GM23338 (cell line): ENCODE data around the gene UBP1. TPM values are rescaled to one million over a fixed set of nuclear protein-coding genes. Genes with fewer than 3 reads are reported as not detected.

Experiments used
- ATAC-seq: fragments of 200-7000 bp; cut with Tn5 transposase; 3 replicates; pipeline ENCODE4 v1.9.1; 2020
- DNase-seq: peaks from one replicate; pipeline ENCODE4 v3.0.0-alpha.2; 2015; ENCODE audit warnings: low spot score
- H2AFZ ChIP-seq: fragments of 200-600 bp; sonication (generic); 2 replicates; pipeline ENCODE4 v1.8.0; 2016; ENCODE audit warnings: antibody characterized with exemption, mild to moderate bottlenecking, moderate library complexity
- H3F3A ChIP-seq: fragments of 200-600 bp; sonication (generic); replicated peaks from 2 replicates; pipeline ENCODE4 v1.8.0; 2017; ENCODE audit warnings: antibody characterized with exemption, mixed run types, low read depth
- H3K27ac ChIP-seq: fragments of 200-600 bp; sonication (generic); 2 replicates; pipeline ENCODE4 v1.6.1; 2016; ENCODE audit warnings: low read depth
- H3K27me3 ChIP-seq: fragments of 200-600 bp; sonication (generic); 2 replicates; pipeline ENCODE4 v1.8.0; 2016; ENCODE audit warnings: mild to moderate bottlenecking, mixed run types, moderate library complexity; ENCODE audit not compliant: insufficient read depth
- H3K36me3 ChIP-seq: fragments of 200-600 bp; sonication (generic); 2 replicates; pipeline ENCODE4 v1.8.0; 2016; ENCODE audit warnings: mild to moderate bottlenecking; ENCODE audit not compliant: insufficient read depth
- H3K4me1 ChIP-seq: fragments of 200-600 bp; sonication (generic); 2 replicates; pipeline ENCODE4 v1.8.0; 2016; ENCODE audit warnings: mild to moderate bottlenecking, moderate library complexity; ENCODE audit not compliant: insufficient read depth
- H3K4me2 ChIP-seq: fragments of 200-600 bp; sonication (generic); 2 replicates; pipeline ENCODE4 v1.7.1; 2017; ENCODE audit warnings: mixed run types
- H3K4me3 ChIP-seq: fragments of 200-600 bp; sonication (generic); 2 replicates; pipeline ENCODE4 v1.6.1; 2016; ENCODE audit warnings: mixed run types
- H3K79me2 ChIP-seq: fragments of 200-600 bp; sonication (generic); replicated peaks from 2 replicates; pipeline ENCODE4 v1.8.0; 2017; ENCODE audit warnings: mild to moderate bottlenecking; ENCODE audit not compliant: insufficient read depth
- H3K9me2 ChIP-seq: fragments of 200-600 bp; sonication (generic); 2 replicates; pipeline ENCODE4 v1.8.0; 2017; ENCODE audit not compliant: insufficient read depth
- H4K20me1 ChIP-seq: fragments of 200-600 bp; sonication (generic); replicated peaks from 2 replicates; pipeline ENCODE4 v1.8.0; 2017; ENCODE audit warnings: mild to moderate bottlenecking; ENCODE audit not compliant: insufficient read depth
- H3K27ac Mint-ChIP-seq: 2 replicates; pipeline ENCODE4 v1.8.0; 2020; ENCODE audit warnings: inconsistent platforms, mild to moderate bottlenecking, moderate library complexity, mixed read lengths
- H3K27me3 Mint-ChIP-seq: 3 replicates; pipeline ENCODE4 v1.8.0; 2022; ENCODE audit warnings: low read depth, mild to moderate bottlenecking, moderate library complexity, mixed read lengths, inconsistent platforms; ENCODE audit not compliant: insufficient read depth, poor library complexity
- H3K36me3 Mint-ChIP-seq: 3 replicates; pipeline ENCODE4 v1.8.0; 2021; ENCODE audit warnings: low read depth, mild to moderate bottlenecking, inconsistent platforms, moderate library complexity, mixed read lengths
- H3K4me1 Mint-ChIP-seq: 3 replicates; pipeline ENCODE4 v1.8.0; 2020; ENCODE audit warnings: mild to moderate bottlenecking, inconsistent platforms, mixed read lengths
- H3K4me3 Mint-ChIP-seq: 3 replicates; pipeline ENCODE4 v1.8.0; 2021; ENCODE audit warnings: moderate library complexity, mild to moderate bottlenecking, inconsistent platforms, mixed read lengths
- H3K9me3 Mint-ChIP-seq: 3 replicates; pipeline ENCODE4 v1.8.0; 2020; ENCODE audit warnings: moderate library complexity, mild to moderate bottlenecking, inconsistent platforms, mixed read lengths
- CREB1 ChIP-seq: fragments of 250-450 bp; sonication (Bioruptor Pico); IDR thresholded peaks from 2 replicates; pipeline ENCODE4 v1.5.0; 2020; ENCODE audit warnings: low read depth, mild to moderate bottlenecking, moderate library complexity
- EZH2phosphoT487 ChIP-seq: fragments of 200-600 bp; sonication (generic); IDR thresholded peaks from one replicate; pipeline ENCODE4 v1.8.1; 2018; ENCODE audit warnings: antibody characterized with exemption; ENCODE audit not compliant: unreplicated experiment
- JUNB ChIP-seq: IDR thresholded peaks from one replicate; pipeline ENCODE4 v1.6.1; 2016; ENCODE audit warnings: antibody characterized with exemption; ENCODE audit not compliant: unreplicated experiment
- ZNF331 ChIP-seq: fragments of 250-450 bp; sonication (Bioruptor Pico); IDR thresholded peaks from 2 replicates; pipeline ENCODE4 v1.5.0; 2020; ENCODE audit warnings: low read depth, mild to moderate bottlenecking, moderate library complexity
- polyA plus RNA-seq: library from polyadenylated mRNA; unstranded; fragments of >200 nt; fragmentation: Nextera tagmentation; extraction: Ambion mirVana; gene quantifications from 2 replicates; pipeline ENCODE4 v1.2.1, GENCODE V29; 2016
- total RNA-seq: library from RNA; depleted of rRNA; stranded (reverse); fragments of >200 nt; shearing (Covaris generic); gene quantifications from 2 replicates; pipeline ENCODE4 v1.2.3, GENCODE V29; 2014
- TF ChIP-seq, protein P1 (sequence below), 2 experiments: fragments of 200-600 bp in 1 of 2; sonication (generic) in 1 of 2; conservative IDR thresholded peaks; 2 replicates each; pipeline versions ENCODE4 v1.5.1 to v1.6.1; 2016 to 2017; ENCODE audit warnings: antibody characterized with exemption in 2 of 2, low read depth in 2 of 2, mild to moderate bottlenecking in 2 of 2, moderate library complexity in 1 of 2
- TF ChIP-seq, protein P2 (sequence below): IDR thresholded peaks from 2 replicates; pipeline ENCODE4 v1.6.1; 2016; ENCODE audit warnings: antibody characterized with exemption
- TF ChIP-seq, protein P3 (sequence below): fragments of 250-450 bp; sonication (Bioruptor Pico); IDR thresholded peaks from 2 replicates; pipeline ENCODE4 v1.5.0; 2020; ENCODE audit warnings: mild to moderate bottlenecking, moderate library complexity

The UBP1 gene
- total and polyA plus RNA-seq, 2 experiments from 2014 or later = 16.8 to 66.8 TPM

DNA sequence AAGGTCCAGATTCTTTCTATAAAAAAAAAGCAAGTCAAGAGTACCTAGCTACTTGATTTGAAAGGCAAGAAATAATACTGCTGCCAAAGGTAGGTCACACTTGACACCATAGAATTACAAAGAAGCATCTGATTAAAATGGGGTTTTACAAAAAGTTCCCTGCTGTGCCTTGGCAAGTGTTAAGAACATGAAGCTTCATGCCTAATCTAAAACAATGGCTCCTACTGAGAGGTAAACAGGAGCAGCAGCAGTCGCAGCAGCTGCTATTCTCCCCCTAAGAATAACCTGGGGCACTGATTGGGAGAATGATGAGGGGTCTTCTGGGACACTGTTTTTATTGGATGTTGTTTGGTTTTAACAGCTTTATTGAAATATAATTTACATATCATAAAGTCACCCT is 14.1 kb downstream of the UBP1 start (continued):
- TF ChIP-seq, protein P1, sequence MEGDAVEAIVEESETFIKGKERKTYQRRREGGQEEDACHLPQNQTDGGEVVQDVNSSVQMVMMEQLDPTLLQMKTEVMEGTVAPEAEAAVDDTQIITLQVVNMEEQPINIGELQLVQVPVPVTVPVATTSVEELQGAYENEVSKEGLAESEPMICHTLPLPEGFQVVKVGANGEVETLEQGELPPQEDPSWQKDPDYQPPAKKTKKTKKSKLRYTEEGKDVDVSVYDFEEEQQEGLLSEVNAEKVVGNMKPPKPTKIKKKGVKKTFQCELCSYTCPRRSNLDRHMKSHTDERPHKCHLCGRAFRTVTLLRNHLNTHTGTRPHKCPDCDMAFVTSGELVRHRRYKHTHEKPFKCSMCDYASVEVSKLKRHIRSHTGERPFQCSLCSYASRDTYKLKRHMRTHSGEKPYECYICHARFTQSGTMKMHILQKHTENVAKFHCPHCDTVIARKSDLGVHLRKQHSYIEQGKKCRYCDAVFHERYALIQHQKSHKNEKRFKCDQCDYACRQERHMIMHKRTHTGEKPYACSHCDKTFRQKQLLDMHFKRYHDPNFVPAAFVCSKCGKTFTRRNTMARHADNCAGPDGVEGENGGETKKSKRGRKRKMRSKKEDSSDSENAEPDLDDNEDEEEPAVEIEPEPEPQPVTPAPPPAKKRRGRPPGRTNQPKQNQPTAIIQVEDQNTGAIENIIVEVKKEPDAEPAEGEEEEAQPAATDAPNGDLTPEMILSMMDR (conservative IDR thresholded peaks at IDR 0.05; ENCODE audit: low read depth in 2 of 2) = no peak
- TF ChIP-seq ZNF331 = no peak
- TF ChIP-seq, protein P2, sequence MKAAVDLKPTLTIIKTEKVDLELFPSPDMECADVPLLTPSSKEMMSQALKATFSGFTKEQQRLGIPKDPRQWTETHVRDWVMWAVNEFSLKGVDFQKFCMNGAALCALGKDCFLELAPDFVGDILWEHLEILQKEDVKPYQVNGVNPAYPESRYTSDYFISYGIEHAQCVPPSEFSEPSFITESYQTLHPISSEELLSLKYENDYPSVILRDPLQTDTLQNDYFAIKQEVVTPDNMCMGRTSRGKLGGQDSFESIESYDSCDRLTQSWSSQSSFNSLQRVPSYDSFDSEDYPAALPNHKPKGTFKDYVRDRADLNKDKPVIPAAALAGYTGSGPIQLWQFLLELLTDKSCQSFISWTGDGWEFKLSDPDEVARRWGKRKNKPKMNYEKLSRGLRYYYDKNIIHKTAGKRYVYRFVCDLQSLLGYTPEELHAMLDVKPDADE = no peak

DNA sequence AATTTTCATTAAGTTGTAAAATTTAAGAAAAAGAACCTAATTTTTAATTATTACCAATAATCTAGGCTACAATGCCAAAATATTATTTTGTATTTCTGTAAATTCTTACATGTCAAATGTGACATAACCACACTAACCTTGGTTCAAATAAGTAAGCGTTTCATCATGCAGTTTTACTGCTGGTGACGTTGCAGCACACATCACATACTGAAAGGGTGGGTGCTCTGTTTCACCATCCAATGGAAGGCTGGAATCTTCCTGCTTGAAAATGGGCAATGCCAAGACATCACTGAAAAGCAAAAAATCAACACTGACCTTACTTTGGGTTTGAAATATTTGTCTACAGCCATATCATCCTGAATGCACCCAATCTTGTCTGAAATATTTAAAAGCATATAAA is 14.8 kb downstream of the UBP1 start:
- peaks cover 5% of the 10 kb centered on the region; the same call in 1 of the 2 replicates for H3K36me3 ChIP-seq
- peaks cover 10% of the 10 kb centered on the region for H3K27me3 Mint-ChIP-seq
- TF ChIP-seq EZH2phosphoT487 = no peak
- TF ChIP-seq, protein P2 = no peak
- no peak for TF ChIP-seq JUNB
- TF ChIP-seq, protein P3, sequence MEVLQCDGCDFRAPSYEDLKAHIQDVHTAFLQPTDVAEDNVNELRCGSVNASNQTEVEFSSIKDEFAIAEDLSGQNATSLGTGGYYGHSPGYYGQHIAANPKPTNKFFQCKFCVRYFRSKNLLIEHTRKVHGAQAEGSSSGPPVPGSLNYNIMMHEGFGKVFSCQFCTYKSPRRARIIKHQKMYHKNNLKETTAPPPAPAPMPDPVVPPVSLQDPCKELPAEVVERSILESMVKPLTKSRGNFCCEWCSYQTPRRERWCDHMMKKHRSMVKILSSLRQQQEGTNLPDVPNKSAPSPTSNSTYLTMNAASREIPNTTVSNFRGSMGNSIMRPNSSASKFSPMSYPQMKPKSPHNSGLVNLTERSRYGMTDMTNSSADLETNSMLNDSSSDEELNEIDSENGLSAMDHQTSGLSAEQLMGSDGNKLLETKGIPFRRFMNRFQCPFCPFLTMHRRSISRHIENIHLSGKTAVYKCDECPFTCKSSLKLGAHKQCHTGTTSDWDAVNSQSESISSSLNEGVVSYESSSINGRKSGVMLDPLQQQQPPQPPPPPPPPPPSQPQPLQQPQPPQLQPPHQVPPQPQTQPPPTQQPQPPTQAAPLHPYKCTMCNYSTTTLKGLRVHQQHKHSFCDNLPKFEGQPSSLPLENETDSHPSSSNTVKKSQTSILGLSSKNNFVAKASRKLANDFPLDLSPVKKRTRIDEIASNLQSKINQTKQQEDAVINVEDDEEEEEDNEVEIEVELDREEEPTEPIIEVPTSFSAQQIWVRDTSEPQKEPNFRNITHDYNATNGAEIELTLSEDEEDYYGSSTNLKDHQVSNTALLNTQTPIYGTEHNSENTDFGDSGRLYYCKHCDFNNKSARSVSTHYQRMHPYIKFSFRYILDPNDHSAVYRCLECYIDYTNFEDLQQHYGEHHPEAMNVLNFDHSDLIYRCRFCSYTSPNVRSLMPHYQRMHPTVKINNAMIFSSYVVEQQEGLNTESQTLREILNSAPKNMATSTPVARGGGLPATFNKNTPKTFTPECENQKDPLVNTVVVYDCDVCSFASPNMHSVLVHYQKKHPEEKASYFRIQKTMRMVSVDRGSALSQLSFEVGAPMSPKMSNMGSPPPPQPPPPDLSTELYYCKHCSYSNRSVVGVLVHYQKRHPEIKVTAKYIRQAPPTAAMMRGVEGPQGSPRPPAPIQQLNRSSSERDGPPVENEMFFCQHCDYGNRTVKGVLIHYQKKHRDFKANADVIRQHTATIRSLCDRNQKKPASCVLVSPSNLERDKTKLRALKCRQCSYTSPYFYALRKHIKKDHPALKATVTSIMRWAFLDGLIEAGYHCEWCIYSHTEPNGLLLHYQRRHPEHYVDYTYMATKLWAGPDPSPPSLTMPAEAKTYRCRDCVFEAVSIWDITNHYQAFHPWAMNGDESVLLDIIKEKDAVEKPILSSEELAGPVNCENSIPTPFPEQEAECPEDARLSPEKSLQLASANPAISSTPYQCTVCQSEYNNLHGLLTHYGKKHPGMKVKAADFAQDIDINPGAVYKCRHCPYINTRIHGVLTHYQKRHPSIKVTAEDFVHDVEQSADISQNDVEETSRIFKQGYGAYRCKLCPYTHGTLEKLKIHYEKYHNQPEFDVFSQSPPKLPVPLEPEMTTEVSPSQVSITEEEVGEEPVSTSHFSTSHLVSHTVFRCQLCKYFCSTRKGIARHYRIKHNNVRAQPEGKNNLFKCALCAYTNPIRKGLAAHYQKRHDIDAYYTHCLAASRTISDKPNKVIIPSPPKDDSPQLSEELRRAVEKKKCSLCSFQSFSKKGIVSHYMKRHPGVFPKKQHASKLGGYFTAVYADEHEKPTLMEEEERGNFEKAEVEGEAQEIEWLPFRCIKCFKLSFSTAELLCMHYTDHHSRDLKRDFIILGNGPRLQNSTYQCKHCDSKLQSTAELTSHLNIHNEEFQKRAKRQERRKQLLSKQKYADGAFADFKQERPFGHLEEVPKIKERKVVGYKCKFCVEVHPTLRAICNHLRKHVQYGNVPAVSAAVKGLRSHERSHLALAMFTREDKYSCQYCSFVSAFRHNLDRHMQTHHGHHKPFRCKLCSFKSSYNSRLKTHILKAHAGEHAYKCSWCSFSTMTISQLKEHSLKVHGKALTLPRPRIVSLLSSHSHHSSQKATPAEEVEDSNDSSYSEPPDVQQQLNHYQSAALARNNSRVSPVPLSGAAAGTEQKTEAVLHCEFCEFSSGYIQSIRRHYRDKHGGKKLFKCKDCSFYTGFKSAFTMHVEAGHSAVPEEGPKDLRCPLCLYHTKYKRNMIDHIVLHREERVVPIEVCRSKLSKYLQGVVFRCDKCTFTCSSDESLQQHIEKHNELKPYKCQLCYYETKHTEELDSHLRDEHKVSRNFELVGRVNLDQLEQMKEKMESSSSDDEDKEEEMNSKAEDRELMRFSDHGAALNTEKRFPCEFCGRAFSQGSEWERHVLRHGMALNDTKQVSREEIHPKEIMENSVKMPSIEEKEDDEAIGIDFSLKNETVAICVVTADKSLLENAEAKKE (CRISPR knock-in tag) = no peak
- TF ChIP-seq CREB1 (CRISPR knock-in tag) = no peak
- no peaks in the 10 kb centered on the region for H3K9me2 ChIP-seq
- DNase-seq (no peak), ATAC-seq (no peak)
- H3K27ac ChIP-seq = no peak overlapping the region
- H3K79me2 ChIP-seq = peaks cover 93% of the 10 kb centered on the region
- H3K4me1 Mint-ChIP-seq = peaks cover 60% of the 10 kb centered on the region
- H3K4me1 ChIP-seq = peaks cover 53% of the 10 kb centered on the region
- no peaks in the 10 kb centered on the region for H3K9me3 Mint-ChIP-seq
- H4K20me1 ChIP-seq = peaks cover 33% of the 10 kb centered on the region
- H3K27me3 ChIP-seq = no peaks in the 10 kb centered on the region
- peak overlapping the region; percentile 31; the same call in 2 of the 3 replicates for H3K4me3 Mint-ChIP-seq
- no peak overlapping the region for H2AFZ ChIP-seq
- peak overlapping the region; percentile 17; the same call in 1 of the 2 replicates for H3K4me2 ChIP-seq
- H3F3A ChIP-seq = no peaks in the 10 kb centered on the region
- H3K27ac Mint-ChIP-seq = no peak overlapping the region; the same call in 1 of the 2 replicates
- H3K36me3 Mint-ChIP-seq = peaks cover 42% of the 10 kb centered on the region
- H3K4me3 ChIP-seq = no peak overlapping the region
